22Rv1 (cell line): ENCODE data around the gene NKX2-8.

Experiments used
- ZFX ChIP-seq: fragments of 450-650 bp; IDR thresholded peaks from 2 replicates; pipeline ENCODE4 v1.6.1; 2017; ENCODE audit warnings: antibody characterized with exemption, borderline replicate concordance
- TF ChIP-seq, protein P1 (sequence below): fragments of 450-650 bp; IDR thresholded peaks from 2 replicates; pipeline ENCODE4 v1.5.1; 2017; ENCODE audit warnings: mild to moderate bottlenecking

GRCh38 chr14:36570065-36570464, 12.3 kb downstream of the NKX2-8 start:
- TF ChIP-seq, protein P1, sequence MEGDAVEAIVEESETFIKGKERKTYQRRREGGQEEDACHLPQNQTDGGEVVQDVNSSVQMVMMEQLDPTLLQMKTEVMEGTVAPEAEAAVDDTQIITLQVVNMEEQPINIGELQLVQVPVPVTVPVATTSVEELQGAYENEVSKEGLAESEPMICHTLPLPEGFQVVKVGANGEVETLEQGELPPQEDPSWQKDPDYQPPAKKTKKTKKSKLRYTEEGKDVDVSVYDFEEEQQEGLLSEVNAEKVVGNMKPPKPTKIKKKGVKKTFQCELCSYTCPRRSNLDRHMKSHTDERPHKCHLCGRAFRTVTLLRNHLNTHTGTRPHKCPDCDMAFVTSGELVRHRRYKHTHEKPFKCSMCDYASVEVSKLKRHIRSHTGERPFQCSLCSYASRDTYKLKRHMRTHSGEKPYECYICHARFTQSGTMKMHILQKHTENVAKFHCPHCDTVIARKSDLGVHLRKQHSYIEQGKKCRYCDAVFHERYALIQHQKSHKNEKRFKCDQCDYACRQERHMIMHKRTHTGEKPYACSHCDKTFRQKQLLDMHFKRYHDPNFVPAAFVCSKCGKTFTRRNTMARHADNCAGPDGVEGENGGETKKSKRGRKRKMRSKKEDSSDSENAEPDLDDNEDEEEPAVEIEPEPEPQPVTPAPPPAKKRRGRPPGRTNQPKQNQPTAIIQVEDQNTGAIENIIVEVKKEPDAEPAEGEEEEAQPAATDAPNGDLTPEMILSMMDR = no peak
- no peak for TF ChIP-seq ZFX
